ENCODE measurements around the gene APOBEC4. TPM values are rescaled to one million over a fixed set of nuclear protein-coding genes. Genes with fewer than 3 reads are reported as not detected.

The APOBEC4 gene
- total RNA-seq, 2 donors from 2014 or later: not detected

DNA sequence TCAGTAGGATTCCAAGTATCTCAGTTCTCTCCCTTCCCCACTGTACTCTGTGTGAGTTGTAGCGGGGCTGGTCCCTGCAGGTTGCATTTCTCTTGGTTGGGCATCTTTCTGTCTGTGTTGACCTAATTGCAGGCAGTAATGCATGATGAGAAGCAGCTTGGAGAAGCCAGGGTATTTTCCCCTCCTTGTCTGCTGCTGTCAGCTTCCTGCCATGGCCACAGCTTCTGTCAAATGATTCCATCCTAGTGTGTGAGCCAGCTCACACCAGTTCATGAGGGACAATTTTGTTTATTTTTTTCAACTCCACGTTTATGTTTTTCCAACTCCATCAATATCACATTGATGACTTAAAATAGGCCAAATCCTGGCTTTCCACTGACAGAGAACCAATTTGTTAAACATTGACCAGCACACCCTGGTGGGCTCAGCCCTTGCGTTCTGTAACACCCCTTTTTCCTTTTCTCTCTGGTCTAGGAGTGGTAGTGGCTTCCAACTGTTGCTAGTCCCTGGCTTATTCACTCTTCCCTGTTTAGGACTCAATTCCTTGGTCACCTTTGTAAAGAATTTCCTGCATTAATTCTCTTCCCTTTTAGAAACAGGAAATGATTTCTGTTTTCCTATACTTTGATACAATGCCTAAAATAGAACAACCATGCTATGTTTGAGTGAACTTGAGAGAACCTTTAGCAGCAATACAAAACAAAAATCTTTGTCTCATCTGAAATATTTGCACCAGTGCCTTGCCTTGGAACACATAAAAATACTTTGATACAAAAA, 44.9 kb upstream of the APOBEC4 start:
- H3K27ac ChIP-seq: no peak overlapping the region
- H3K27me3 ChIP-seq (replicated peaks; ENCODE audit: insufficient read depth): no peaks in the 10 kb centered on the region
- DNase-seq (ENCODE audit: low spot score): no peak
- peaks cover 0 to 4% of the 10 kb centered on the region in 2 donors for H3K4me1 ChIP-seq (ENCODE audit: control insufficient read depth in 1 of 2, low read depth in 2 of 2)
- H3K36me3 ChIP-seq: no peaks in the 10 kb centered on the region
- H3K4me3 ChIP-seq: no peak overlapping the region
- H3K9me3 ChIP-seq: no peaks in the 10 kb centered on the region
- no peak for ATAC-seq (ENCODE audit: insufficient number of reproducible peaks, low FRiP score, low read depth)
- TF ChIP-seq, protein P1, sequence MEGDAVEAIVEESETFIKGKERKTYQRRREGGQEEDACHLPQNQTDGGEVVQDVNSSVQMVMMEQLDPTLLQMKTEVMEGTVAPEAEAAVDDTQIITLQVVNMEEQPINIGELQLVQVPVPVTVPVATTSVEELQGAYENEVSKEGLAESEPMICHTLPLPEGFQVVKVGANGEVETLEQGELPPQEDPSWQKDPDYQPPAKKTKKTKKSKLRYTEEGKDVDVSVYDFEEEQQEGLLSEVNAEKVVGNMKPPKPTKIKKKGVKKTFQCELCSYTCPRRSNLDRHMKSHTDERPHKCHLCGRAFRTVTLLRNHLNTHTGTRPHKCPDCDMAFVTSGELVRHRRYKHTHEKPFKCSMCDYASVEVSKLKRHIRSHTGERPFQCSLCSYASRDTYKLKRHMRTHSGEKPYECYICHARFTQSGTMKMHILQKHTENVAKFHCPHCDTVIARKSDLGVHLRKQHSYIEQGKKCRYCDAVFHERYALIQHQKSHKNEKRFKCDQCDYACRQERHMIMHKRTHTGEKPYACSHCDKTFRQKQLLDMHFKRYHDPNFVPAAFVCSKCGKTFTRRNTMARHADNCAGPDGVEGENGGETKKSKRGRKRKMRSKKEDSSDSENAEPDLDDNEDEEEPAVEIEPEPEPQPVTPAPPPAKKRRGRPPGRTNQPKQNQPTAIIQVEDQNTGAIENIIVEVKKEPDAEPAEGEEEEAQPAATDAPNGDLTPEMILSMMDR (IDR thresholded peaks at IDR 0.05): no peak

DNA sequence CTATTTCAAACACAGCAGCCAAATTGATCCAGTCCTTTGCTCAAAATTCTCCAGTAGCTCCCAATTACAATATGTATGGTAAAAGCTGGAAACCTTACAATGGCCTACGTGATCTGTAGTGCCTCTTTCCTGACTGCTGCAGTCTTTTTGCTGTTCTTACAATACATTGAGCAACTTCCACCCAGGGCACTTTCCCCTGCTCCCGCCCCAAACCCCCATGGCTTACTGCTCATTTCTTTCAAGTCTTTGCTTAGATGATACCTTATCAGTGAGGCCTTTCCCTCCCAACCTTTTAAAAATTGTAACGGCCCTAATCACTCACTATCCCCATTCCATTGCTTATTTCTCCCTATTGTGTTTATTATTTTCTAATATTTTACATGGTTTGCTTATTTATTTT, 43.9 kb upstream of the APOBEC4 start:
- Histone ChIP-seq H3K4me3 (no peak overlapping the region), H3K27ac (no peak overlapping the region), H3K9me3 (no peaks in the 10 kb centered on the region), H3K27me3 (replicated peaks; ENCODE audit: insufficient read depth) (no peaks in the 10 kb centered on the region), H3K36me3 (no peaks in the 10 kb centered on the region), H3K4me1 (ENCODE audit: control insufficient read depth in 1 of 2, low read depth in 2 of 2) (peaks cover 0 to 4% of the 10 kb centered on the region in 2 donors)
- TF ChIP-seq, protein P1 (IDR thresholded peaks at IDR 0.05): no peak
- DNase-seq (ENCODE audit: low spot score): no peak
- no peak for ATAC-seq (ENCODE audit: insufficient number of reproducible peaks, low FRiP score, low read depth)

DNA sequence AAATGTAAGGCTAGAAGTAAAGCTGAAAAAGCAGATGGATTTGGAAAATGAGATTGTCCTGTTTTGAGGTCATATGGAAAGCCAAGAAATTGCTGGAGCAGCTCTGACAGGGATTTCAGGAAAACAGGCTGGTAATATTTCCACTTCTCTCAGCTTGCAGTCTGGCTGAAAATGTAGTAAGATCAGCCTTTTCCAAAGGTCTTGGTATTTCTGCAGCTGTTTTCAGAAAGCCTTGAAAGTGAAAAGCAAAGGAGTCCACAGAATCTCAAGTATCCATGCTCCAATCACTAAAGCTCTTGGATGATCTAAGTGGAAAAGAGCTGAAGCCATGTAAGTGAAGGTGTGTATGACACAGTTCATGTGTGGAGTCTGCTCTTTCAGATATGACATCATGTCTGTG, 41.6 kb upstream of the APOBEC4 start:
- DNase-seq (ENCODE audit: low spot score) (no peak), ATAC-seq (ENCODE audit: insufficient number of reproducible peaks, low FRiP score, low read depth) (no peak)
- H3K36me3 ChIP-seq: no peaks in the 10 kb centered on the region
- TF ChIP-seq, protein P1 (IDR thresholded peaks at IDR 0.05): no peak
- H3K4me1 ChIP-seq (ENCODE audit: control insufficient read depth in 1 of 2, low read depth in 2 of 2): peaks cover 0 to 4% of the 10 kb centered on the region in 2 donors
- no peak overlapping the region for H3K4me3 ChIP-seq
- H3K27me3 ChIP-seq (replicated peaks; ENCODE audit: insufficient read depth): no peaks in the 10 kb centered on the region
- H3K9me3 ChIP-seq: no peaks in the 10 kb centered on the region
- no peak overlapping the region for H3K27ac ChIP-seq

DNA sequence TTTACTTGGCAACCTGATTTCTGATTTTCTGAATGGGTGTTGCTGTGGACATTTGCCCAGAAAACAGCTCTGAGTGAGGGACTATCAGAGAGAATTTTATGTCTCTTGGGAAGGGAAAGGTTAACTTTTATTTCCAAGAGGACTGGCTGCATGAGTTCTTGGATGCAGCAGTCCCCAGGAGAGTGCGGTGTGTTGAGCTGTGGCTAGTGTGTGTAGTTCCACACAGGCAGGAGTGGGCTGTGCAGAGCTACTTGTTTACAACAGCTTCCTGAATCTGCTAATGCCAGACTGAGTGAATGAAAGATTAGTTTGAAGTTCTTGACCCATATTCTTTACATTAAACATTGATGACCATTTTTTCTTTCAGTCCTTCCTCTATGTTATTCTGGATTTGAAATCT, 41.0 kb upstream of the APOBEC4 start:
- Histone ChIP-seq H3K4me3 (no peak overlapping the region), H3K9me3 (no peaks in the 10 kb centered on the region), H3K4me1 (ENCODE audit: control insufficient read depth in 1 of 2, low read depth in 2 of 2) (peaks cover 0 to 4% of the 10 kb centered on the region in 2 donors), H3K27me3 (replicated peaks; ENCODE audit: insufficient read depth) (no peaks in the 10 kb centered on the region), H3K36me3 (no peaks in the 10 kb centered on the region), H3K27ac (no peak overlapping the region)
- DNase-seq (ENCODE audit: low spot score): no peak
- TF ChIP-seq, protein P1 (IDR thresholded peaks at IDR 0.05): no peak
- no peak for ATAC-seq (ENCODE audit: insufficient number of reproducible peaks, low FRiP score, low read depth)

DNA sequence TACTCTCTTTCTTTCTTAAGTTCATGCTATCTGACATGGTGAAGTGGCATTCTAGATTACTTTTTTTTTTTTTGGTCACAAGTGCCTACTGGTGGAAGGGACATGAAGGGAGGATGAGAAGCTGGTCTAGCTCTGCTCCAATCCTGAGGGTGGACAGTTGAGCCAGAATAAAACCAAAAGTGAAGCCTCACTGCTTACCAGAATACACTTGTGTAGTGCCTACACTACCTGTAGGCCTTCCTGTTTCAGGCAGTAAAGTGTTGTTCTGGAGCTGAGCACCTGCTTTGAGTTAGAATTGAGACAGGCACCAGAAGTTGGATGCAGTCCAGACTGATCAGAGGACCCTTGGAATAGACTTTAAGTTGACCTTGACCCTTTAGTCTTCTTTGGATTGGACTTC, 40.4 kb upstream of the APOBEC4 start:
- Histone ChIP-seq H3K4me3 (no peak overlapping the region), H3K9me3 (no peaks in the 10 kb centered on the region), H3K27ac (no peak overlapping the region), H3K4me1 (ENCODE audit: control insufficient read depth in 1 of 2, low read depth in 2 of 2) (peaks cover 0 to 4% of the 10 kb centered on the region in 2 donors), H3K27me3 (replicated peaks; ENCODE audit: insufficient read depth) (no peaks in the 10 kb centered on the region), H3K36me3 (no peaks in the 10 kb centered on the region)
- ATAC-seq (ENCODE audit: insufficient number of reproducible peaks, low FRiP score, low read depth) (no peak), DNase-seq (ENCODE audit: low spot score) (no peak)
- TF ChIP-seq, protein P1 (IDR thresholded peaks at IDR 0.05): no peak

Measured in thoracic aorta (tissue), 2 donors.